GM12892 (cell line): ENCODE measurements around the gene PTPRCAP.

ENCODE experiments used
- DNase-seq: peaks from one replicate; pipeline ENCODE4 v3.0.0; 2011; ENCODE audit not compliant: insufficient read length
- FAIRE-seq: peaks from 2 replicates; lab custom pipeline; 2011; peaks lifted over from hg19 to GRCh38; lab: Jason Lieb, UNC
- POLR2A ChIP-seq: IDR thresholded peaks from 2 replicates; pipeline ENCODE4 v1.6.1; 2011; ENCODE audit warnings: low read depth, low read length, control low read depth
- POLR2AphosphoS5 ChIP-seq: IDR thresholded peaks from 2 replicates; pipeline ENCODE4 v1.6.1; 2011; ENCODE audit warnings: low read depth, low read length, control low read depth
- TAF1 ChIP-seq: IDR thresholded peaks from 2 replicates; pipeline ENCODE4 v1.6.1; 2011; ENCODE audit warnings: low read depth, mild to moderate bottlenecking, control low read depth, low read length, borderline replicate concordance

Gene PTPRCAP

GRCh38 chr11:67420147-67420645 lies 17.3 kb downstream of the PTPRCAP start:
- no peak for TF ChIP-seq POLR2AphosphoS5
- no peak for TF ChIP-seq POLR2A
- TF ChIP-seq TAF1, result no peak
- DNase-seq, result no peak

GRCh38 chr11:67419325-67420049 lies 18.0 kb downstream of the PTPRCAP start:
- FAIRE-seq, result no peak

More at GRCh38 chr11:67420147-67420645, 17.3 kb downstream of the PTPRCAP start:
- FAIRE-seq, result no peak

GRCh38 chr11:67418476-67419281 lies 18.8 kb downstream of the PTPRCAP start:
- FAIRE-seq (peak; percentile 68), DNase-seq (no peak)
- no peak for TF ChIP-seq POLR2A
- no peak for TF ChIP-seq POLR2AphosphoS5
- TF ChIP-seq TAF1, result no peak

More at GRCh38 chr11:67419325-67420049, 18.0 kb downstream of the PTPRCAP start:
- no peak for DNase-seq
- TF ChIP-seq TAF1 (no peak), POLR2A (no peak), POLR2AphosphoS5 (no peak)

GRCh38 chr11:67417425-67417824 lies 20.1 kb downstream of the PTPRCAP start:
- no peak for FAIRE-seq
- TF ChIP-seq POLR2A (no peak), POLR2AphosphoS5 (no peak), TAF1 (no peak)
- DNase-seq, result no peak

- FAIRE-seq (peak; percentile 66), DNase-seq (no peak)
- TF ChIP-seq POLR2AphosphoS5, result no peak
- TF ChIP-seq POLR2A, result no peak
- TF ChIP-seq TAF1, result no peak
Measured at GRCh38 chr11:67416416-67417335, 20.8 kb downstream of the PTPRCAP start.

- TF ChIP-seq POLR2A (no peak), POLR2AphosphoS5 (no peak), TAF1 (no peak)
- no peak for FAIRE-seq
- no peak for DNase-seq
Measured at GRCh38 chr11:67415501-67416304, 21.8 kb downstream of the PTPRCAP start, which contains the start of gene CARNS1. TSS of gene CARNS1 (plus strand) at chr11:67415678. CDS start at chr11:67416200, 522 bp downstream.

- FAIRE-seq (peak; percentile 30), DNase-seq (no peak)
- TF ChIP-seq POLR2A, result no peak
- no peak for TF ChIP-seq POLR2AphosphoS5
- TF ChIP-seq TAF1, result no peak
Measured at GRCh38 chr11:67413266-67413849, 24.1 kb downstream of the PTPRCAP start.

GRCh38 chr11:67412495-67413179 lies 24.8 kb downstream of the PTPRCAP start:
- FAIRE-seq (peak; percentile 63), DNase-seq (no peak)
- TF ChIP-seq TAF1 (no peak), POLR2AphosphoS5 (no peak), POLR2A (no peak)

GRCh38 chr11:67411785-67412152 lies 25.7 kb downstream of the PTPRCAP start:
- TF ChIP-seq POLR2AphosphoS5, result no peak
- TF ChIP-seq TAF1, result no peak
- no peak for TF ChIP-seq POLR2A
- DNase-seq (no peak), FAIRE-seq (peak; percentile 89)

- DNase-seq (no peak), FAIRE-seq (no peak)
- no peak for TF ChIP-seq POLR2AphosphoS5
- peak; percentile 31; the same call in 1 of the 2 replicates for TF ChIP-seq POLR2A
- no peak for TF ChIP-seq TAF1
Measured at GRCh38 chr11:67410984-67411784, 26.3 kb downstream of the PTPRCAP start.
